Measurements from ENCODE around the gene RAB39B.
A peak's percentile ranks its signal among the peaks of the same experiment; 100 is the strongest.
"Not testable (repeated sequence)": the region's sequence is repeated elsewhere in the genome, so short reads cannot be mapped to it uniquely, and the experiment has no call there.

The RAB39B gene

GRCh38 chrX:155263854-155264628 is at the start of gene RAB39B:
Gene RAB39B (minus strand): TSS chrX:155264491. CDS start chrX:155264288, 203 bp downstream.
- peak; percentile 79 for DNase-seq

- no peak for DNase-seq
Measured at GRCh38 chrX:155313766-155314165, 49.5 kb upstream of the RAB39B start.

GRCh38 chrX:155293771-155294170 is 29.5 kb upstream of the RAB39B start:
- no peak for DNase-seq

- no peak for DNase-seq
Measured at GRCh38 chrX:155279873-155280272, 15.6 kb upstream of the RAB39B start.

- no peak for DNase-seq
Measured at GRCh38 chrX:155270969-155271368, 6.7 kb upstream of the RAB39B start.

- DNase-seq = not testable (repeated sequence)
Measured at GRCh38 chrX:155267995-155268394, 3.7 kb upstream of the RAB39B start.

- DNase-seq = no peak
Measured at GRCh38 chrX:155266439-155266838, 2.1 kb upstream of the RAB39B start.

- peak; percentile 31 for DNase-seq
Measured at GRCh38 chrX:155262970-155263754, 1.1 kb downstream of the RAB39B start.

GRCh38 chrX:155259752-155260151 is 4.5 kb downstream of the RAB39B start:
- DNase-seq = no peak

- DNase-seq = no peak
Measured at GRCh38 chrX:155251391-155251790, 12.9 kb downstream of the RAB39B start.

GRCh38 chrX:155247497-155247896 is 16.8 kb downstream of the RAB39B start:
- DNase-seq = no peak

GRCh38 chrX:155246748-155247147 is 17.5 kb downstream of the RAB39B start:
- DNase-seq = no peak

- DNase-seq = no peak
Measured at GRCh38 chrX:155242300-155242699, 22.0 kb downstream of the RAB39B start.

- DNase-seq = no peak
Measured at GRCh38 chrX:155237719-155238118, 26.6 kb downstream of the RAB39B start.

- DNase-seq = no peak
Measured at GRCh38 chrX:155235891-155236290, 28.4 kb downstream of the RAB39B start.

- peak; percentile 5 for DNase-seq
Measured at GRCh38 chrX:155231163-155231562, 33.1 kb downstream of the RAB39B start.

GRCh38 chrX:155225774-155226173 is 38.5 kb downstream of the RAB39B start:
- DNase-seq = no peak

- not testable (repeated sequence) for DNase-seq
Measured at GRCh38 chrX:155223746-155224145, 40.5 kb downstream of the RAB39B start.

GRCh38 chrX:155221351-155221750 is 42.9 kb downstream of the RAB39B start:
- DNase-seq = no peak

- DNase-seq = no peak
Measured at GRCh38 chrX:155218777-155219176, 45.5 kb downstream of the RAB39B start.

GRCh38 chrX:155216940-155217440 is 47.3 kb downstream of the RAB39B start:
- peak; percentile 9 for DNase-seq

GRCh38 chrX:155216179-155216939 is 47.9 kb downstream of the RAB39B start, which contains the start of gene VBP1:
Gene VBP1 (plus strand): TSS chrX:155216460. CDS start chrX:155216483, 23 bp downstream.
- DNase-seq = peak; percentile 93

All from activated CD4-positive, alpha-beta T cell treated with anti-CD3 and anti-CD28 coated beads, Interleukin-2, Interleukin-6, amounts not matched to agents 100 ng/mL and 50 ng/mL, durations not matched to agents 16 hours and 8 hours (primary cell).